GM19452 (cell line): ENCODE data around the gene UCP3.

Experiments used
- ATAC-seq: cut with Tn5 transposase; IDR thresholded peaks from one replicate; pipeline ENCODE4 v1.9.1; 2021; ENCODE audit not compliant: unreplicated experiment

UCP3 gene, protein sequence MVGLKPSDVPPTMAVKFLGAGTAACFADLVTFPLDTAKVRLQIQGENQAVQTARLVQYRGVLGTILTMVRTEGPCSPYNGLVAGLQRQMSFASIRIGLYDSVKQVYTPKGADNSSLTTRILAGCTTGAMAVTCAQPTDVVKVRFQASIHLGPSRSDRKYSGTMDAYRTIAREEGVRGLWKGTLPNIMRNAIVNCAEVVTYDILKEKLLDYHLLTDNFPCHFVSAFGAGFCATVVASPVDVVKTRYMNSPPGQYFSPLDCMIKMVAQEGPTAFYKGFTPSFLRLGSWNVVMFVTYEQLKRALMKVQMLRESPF

DNA sequence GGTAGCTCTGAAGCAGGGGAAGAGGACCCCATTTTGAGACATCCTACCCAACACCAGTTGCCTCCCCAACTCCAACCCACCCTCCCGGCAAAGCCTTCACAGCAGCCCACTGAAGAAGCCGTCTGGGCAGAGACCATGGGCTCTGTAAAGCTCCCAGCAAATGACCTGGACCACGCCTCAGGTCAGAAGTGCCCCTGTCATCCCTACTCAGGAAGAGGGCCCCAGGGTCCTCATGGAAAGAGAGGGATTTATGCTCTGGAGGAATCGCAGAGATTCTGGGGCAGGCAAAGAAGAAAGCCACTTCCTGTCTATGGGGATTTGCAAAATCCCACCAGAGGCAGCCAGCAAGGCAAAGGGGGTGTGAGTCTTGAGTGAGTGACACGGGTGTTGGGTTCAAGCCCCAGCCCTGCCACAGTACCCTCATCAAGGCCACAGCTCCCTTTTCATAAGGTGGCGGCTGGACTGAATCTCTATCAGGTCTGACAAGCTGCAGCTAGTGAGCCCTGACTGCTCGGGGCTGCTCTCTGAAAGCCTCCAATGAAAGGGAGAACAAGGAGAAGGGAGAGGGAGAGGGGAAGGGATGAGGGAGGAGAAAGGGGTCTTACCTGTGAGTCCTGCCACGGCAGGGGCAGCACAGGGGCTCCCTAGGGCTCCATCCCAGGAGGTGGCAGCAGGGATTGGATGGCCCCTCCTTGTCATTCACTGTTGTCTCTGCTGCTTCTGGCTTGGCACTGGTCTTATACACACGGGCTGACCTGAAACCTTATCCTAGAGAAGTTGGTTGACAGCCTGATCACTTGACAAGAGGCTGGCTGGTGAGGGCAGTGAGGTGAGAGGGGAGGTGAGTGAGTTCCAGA lies at the start of gene UCP3:
Gene UCP3, minus strand, starts transcription at position 713 of the 857 bp plus-strand sequence. CDS start 2,043 bp downstream, outside the sequence.
- no peak for ATAC-seq

DNA sequence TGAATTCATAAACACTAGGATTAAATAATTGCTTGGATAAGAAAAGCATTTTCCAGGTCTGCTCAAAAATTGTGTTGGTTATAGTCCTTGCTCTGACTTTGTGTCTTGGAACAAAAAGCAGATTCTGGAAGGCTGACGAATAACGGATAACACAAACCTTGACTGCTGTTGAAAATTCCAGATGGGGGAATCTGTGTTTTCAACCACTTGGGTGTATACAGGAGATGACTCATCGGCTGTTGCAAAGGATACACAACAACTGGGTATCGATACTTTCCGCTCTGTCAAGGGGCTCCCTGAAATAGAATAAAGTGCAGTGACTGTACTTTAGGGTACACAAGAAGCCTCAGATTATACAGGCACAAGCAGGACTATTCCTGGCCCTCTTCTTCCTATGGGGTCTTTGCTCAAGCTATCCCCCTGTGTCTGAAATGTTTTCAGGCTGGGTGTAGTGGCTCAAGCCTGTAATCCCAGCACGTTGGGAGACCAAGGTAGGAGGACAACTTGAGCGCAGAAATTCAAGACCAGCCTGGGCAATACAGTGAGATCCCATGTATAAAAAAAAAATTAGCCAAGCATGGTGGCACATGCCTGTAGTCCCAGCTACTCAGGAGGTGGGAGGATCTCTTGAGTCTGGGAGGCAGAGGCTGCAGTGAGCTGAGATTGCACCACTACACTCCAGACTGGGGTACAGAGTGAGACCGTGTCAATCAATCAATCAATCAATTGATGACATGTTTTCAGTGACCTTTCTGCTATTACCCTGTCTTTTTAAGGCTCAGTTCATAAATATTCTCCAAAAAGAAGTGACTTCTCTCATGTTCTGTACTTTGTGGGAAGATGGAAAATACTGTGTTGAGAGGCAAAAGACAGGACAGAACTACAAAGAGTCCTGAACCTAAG lies 48.6 kb upstream of the UCP3 start:
- ATAC-seq: no peak

DNA sequence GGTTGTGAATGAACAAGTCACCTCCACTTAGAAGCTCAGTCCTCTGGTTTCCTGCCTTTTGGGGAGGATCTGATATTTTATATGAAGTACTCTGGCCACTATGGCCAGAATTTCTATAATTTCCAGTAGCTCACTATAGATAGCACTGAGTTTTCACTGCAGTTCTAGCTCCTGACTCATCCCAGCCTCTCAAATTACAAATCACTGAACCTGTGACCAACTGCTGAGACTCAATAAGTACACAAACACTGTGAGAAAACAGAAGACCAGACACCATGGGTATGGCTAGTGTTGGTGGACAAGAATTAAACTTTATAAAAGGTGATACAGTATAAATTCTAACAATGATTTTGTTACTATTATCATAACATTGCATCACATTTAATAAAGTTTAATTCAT lies 47.1 kb upstream of the UCP3 start:
- ATAC-seq: no peak

DNA sequence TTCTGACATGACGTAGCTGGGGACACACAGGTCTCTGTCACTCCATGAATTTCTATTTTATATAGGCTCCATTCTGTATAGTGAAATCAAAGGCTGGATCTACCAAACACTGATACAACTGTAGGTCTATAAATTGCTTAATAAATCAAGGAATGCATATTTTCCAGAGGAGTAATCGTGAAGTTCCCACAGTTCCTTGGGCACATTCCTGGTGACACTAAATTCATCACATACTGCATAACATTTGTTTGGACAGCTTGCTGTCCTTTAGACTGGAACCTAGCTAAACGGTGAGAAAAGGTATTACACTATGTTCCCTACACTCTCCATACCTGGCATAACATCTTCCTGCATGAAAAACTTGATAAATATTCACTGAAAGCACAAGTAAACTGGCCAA lies 41.6 kb upstream of the UCP3 start:
- ATAC-seq: no peak

DNA sequence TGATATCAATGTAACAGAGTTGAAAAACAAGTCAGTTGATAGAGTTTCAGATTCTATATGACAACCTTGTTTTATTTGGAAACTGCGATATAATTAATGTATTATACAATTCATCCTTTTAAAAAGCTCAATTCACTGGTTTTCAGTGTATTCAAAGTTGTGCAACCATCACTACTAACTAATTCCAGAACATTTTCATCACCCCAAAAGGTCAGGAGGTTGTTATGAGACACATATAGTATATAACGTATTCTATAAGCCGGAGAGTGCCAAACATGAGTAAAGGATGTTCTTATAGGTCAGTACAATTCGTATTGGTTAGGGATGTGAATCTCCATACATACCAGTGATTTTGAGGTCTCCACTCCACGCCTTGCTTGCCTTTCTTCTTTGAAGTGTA lies 40.1 kb upstream of the UCP3 start:
- no peak for ATAC-seq

DNA sequence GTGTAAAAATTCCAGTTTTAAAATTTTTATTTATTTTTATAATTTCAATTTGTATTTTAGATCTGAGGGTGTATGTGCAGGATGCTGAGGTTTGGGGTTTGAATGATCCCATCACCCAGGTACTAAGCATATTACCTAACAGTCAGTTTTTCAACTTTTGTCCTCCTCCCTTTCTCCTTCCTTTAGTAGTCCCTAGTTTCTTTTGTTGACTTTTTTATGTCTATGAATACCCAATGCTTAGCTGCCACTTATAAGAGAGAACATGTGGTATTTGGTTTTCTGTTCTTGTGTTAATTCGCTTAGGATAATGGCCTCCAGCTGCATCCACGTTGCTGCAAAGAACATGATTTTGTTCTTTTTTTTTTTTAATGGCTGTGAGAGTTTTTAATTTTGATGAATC lies 35.7 kb upstream of the UCP3 start:
- no peak for ATAC-seq

DNA sequence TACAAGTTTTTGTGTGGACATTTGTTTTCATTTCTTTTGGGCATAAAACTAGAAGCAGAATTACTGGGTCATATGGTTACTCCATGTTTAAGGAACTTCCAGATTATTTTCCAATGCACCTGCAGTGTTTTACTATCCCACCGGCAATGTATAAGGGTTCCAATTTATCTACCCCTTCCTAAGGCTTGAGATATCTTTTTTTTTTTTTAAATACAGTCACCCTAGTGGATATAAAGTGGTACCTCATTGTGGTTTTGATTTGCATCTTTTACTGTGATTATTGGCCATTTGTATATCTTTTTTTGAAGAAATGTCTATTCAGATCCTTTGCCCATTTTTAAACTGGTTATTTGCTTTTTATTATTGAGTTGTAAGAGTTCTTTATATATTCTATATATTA lies 34.6 kb upstream of the UCP3 start:
- no peak for ATAC-seq

DNA sequence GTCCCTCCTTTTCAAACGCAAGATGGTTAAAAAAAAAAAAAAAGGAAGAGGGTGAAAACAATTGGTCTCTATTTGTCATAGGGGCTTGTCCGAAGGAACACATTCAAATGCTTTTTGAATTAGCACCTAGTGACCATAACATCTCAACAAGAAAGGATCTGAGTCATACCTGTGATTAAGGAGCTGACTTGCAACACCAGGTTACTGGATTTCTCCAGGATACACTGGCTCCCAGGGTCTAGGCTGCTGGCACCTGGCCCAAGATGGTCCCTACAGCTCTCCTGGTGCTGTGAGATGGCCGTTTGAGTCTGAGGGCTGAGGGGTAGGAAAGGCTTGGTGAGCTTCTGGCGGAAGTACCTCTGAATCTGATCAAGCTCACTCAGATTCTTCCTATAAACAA lies 28.4 kb upstream of the UCP3 start:
- no peak for ATAC-seq

DNA sequence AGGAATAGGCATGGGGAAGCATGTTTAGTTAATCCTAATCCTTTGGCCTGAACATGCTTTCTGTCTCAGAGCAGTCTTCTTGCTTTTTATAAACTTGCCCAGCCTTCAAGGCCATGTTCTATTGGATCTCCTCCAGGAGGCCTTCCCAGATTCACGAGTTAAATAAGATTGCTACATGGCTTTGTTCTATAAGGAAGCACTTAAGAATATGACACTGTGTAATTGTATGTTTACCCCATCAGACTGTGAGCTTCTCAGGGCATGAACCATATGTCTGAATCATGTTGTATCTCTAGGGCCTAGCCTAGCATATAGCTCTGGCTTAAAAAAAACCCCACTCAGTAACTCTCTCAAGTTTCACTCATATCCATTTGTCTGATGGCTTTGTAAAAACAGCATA lies 26.4 kb upstream of the UCP3 start:
- no peak for ATAC-seq

DNA sequence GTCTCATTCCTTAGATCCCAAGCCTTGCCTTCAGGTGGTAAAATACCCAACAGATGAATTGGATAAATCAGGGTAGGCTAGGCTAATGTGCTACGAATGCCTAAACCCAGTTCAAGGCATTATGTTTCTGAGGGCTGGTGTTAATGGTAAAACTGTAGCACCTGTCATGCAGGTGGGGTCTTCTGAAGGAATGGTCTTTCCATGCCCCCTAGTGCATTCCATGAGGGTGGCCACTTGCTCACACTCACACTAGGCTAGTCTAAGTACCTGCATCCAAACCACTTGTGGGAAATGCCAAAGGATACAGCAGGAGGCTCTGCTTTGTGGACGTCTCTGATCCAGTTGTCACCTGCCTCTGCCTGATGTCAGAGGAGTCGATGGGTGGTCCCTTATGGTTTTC lies 24.2 kb upstream of the UCP3 start:
- no peak for ATAC-seq

DNA sequence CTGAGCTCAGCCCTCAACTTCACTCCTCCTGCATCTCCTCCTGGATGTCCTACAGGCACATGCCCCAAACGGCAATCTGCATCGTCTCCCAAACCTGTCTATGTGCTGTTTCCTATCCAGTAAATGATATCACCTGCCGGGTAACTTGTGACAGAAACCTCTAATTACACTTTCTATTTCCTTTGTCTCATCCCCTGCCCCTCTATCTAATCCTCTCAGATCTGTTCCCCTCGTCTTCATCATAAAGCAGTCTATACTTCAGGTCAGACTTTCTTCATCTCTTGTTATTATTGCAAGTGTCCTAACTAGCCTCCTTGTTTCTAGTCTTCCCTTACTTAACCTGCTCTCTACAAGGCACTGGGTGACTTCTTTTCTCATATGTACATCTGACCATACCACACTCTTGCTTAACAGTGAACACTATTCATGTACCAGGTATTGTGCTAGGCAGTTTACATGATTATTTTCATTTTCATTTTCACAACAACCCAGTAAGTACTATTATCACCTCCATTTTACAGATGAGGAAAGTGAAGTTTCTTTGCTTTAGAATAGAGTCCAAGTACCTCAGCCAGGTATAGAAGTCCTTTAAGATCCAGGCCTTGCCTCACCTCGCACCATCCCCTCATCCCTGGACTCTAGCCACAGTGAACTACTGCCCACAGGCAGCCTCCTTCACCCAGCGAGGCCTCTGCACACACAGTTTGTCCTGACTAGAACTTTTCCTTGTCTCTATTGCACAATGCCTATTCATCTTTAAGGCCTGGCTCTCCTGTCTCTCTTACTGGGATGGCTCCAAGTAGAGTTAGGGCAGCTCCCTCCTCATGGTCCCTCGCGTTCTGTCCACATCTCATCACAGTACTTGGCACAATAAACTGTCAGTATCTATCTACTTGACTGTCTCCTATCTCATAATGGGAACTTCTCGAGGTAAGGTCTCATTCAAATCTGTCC lies 22.1 kb upstream of the UCP3 start:
- no peak for ATAC-seq

DNA sequence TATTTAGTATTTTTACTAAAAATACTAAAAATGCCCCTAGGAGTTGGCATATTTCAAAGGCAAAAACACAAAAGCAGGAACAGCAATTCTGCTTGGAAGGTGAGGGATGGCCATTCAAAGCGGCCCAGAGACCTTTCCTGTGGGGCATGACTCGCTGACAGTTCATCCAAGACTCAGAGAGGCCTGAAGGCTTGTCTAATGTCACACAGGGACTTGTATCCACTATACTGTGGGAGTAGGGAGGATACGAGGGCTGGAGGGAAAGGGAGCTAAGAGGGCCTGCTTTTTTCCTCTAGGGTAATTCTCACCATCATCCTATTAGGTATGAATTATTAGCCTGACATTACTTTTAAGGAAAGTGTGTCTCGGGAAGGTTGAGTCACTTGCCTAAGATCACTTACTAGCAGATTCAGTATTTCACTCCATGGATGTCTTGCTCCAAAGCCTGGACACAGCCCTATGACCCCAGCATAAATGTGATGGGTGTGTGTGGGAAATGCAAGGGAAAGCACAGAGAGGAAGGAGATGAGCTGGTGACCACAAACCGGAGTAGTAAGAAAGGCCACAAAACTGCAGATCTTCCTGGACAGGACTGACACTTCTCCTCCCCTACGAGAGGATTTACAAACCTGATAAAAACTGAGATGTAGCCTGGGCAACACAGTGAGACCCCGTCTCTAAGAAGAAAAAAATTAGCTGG lies 16.7 kb upstream of the UCP3 start:
- ATAC-seq: no peak

DNA sequence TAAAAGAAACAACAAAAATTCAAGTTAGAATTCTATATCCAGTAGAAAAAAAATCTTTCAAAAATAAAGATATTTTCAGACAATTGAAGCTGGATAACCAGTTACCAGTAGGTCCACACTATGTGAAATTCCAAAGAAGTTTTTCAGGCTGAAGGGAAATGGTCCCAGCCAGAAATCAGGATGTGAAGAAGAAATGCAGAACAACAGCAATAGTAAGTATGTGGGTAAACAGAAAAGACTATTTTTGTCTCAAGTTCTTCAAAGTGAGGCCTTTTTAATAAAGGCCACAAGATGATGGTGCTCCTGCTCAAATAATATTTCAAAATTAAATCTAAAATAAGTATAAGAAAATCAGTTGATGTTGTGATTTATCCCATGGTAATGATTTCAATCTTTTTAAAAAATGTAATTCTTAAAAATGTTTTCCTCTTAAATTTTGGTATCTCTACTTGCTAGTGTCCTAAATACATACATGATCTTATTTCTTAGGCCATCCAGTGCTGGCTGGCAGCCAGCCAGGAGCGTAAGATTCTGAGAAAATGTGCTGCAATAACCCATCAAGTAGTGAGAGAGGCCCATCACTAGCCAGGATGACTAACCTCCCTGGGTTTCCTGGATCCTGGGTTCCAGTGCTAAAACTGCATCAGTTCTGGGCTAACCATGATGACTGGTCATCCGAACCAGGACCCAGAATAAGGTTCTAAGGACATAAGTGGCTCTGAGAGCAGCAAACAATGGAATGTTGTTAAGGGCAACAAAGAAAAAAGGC lies 15.6 kb upstream of the UCP3 start:
- no peak for ATAC-seq

DNA sequence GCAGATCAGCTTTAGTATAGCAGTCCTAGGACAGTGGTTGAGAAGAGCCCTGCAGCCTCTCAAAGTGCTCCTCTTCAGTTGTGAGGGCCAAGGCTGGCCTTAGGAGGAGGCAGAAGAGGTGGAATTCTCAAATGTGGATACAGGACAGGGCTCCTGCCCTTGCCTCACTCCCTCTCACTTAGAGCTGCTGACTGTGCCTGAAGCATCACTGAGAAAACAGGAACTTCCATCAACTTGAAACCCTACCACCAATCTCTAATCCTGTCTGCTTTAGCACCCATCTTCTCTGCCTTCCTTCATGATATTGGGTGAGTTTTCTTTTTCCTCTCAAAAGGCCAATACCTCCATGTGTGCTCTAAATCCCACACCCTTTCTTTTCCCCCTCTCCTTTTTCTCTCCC lies 14.4 kb upstream of the UCP3 start:
- no peak for ATAC-seq

DNA sequence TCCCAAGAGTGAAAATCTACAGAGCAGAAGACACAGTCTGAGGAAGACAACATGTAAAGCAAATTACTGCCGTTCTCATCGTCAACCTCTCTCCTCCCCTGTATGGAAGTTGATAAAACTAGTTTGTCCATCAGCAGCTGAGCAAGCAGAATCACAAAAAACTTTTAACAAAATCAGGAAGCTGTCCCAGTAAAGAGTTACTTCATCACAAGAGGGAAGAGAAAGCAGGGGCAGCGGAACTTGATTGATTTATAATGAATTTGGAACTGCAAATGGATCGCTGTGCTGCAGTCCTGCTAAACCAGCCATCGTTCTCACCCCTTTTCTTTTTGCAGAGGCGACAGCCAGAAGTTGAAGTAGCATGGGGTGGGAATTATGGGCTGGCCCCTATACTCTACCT lies 13.7 kb upstream of the UCP3 start:
- no peak for ATAC-seq

DNA sequence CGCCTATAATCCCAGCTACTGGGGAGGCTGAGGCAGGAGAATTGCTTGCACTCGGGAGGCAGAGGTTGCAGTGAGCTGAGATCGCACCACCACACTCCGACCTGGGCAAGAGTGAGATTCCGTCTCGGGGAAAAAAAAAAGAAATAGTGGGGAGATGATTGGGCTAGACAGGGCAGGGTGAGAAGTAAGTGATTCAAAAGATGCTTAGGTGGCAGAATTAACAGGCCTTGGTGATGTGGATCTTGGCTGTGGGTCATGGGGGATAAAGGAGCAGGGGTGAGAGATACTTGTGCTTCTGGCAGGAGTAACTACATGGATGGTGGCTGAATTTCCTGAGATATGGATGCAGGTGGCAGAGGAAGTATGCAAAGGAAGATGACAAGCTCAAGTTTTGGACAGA lies 13.1 kb upstream of the UCP3 start:
- no peak for ATAC-seq

DNA sequence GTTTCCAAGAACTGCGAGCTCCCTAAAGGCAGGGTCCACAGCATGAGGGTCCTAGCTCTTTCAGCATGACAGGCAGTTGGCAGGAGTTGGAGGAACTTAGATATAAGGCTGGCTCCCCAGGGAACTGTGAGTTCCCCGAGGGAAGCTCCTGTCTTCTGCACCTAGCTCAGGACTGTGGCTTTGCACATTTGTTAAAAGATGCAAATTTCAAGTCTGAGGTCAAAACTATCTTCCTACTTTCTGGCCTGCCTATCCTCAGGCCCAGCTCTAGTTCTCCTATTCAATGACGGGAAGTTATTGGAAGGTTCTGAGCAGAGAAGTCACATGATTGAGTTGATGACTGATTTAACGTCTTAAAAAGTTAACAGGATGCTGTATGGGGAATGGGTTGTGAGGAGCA lies 11.7 kb upstream of the UCP3 start:
- ATAC-seq: peak; percentile 71

DNA sequence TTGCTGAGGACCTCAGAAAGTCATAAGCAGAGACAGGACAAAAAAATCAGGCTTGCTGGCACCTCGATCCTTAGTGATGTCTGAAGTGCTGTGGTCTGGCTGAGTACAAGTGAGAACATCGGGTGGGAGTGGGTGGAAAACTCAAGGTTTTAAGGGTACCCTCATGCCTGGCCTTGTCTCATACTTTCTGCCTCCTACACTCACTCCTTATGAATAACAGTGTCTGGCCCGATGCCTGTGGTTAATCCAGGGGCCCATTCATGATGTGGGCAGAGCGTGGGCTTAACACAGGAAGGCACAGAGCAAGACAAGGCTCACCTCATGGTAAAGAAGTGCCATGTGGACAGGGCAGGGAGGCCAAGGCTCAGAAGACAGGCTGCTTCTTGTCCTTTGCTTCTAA lies 11.0 kb upstream of the UCP3 start:
- ATAC-seq: peak; percentile 7
